Activated CD4-positive, CD25-positive, alpha-beta regulatory T cell treated with anti-CD3 and anti-CD28 coated beads, Interleukin-2, amount 50 U/mL, for 16 hours (primary cell): Measurements from ENCODE around the gene MORC1.

Source experiments
- DNase-seq: peaks from one replicate; pipeline ENCODE4 v3.0.0-alpha.2; 2020; ENCODE audit warnings: low read depth, low spot score

Gene MORC1

DNA sequence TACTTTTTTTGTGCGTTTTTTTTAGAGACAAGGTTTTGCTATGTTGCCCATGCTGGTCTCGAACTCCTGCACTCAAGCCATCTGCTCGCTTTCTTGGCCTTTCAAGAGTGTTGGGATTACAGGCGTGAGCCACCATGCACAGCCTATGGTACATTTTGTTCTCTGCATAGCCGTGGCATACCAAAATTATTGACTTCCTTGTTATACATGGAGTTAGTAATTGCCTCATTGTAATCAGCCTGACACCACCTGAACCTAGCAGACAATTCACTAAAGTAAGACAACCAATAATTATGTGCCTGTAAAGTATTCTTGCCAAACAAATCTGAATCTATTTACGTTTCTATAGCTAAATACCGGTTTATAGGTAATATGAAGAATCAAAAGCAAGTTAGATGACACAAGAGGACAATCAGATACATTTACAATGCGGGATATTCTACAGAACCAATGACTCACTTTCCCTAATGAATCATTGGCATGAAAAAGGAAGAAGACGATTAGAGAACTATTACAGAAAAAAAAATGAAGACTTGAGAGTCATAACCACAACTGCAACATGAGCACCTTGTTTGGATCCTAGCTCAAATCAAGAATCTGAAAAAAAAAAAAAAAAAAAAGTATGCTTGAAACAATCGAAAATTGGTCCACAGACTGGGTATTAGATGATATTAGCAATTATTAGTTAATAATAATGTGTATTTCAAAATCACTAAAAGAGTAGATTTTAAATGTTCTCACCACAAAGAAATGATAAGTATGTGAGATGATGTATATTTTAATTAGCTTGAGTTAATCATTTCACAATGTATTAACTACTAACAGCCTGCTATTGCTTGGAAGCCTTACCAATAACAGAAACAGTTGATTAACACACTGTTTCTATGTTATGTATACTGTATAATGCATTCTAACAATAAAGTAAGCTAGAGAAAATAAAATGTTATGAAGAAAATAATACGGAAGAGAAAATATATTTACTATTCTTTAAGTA lies 171.3 kb downstream of the MORC1 start:
- DNase-seq, result no peak

DNA sequence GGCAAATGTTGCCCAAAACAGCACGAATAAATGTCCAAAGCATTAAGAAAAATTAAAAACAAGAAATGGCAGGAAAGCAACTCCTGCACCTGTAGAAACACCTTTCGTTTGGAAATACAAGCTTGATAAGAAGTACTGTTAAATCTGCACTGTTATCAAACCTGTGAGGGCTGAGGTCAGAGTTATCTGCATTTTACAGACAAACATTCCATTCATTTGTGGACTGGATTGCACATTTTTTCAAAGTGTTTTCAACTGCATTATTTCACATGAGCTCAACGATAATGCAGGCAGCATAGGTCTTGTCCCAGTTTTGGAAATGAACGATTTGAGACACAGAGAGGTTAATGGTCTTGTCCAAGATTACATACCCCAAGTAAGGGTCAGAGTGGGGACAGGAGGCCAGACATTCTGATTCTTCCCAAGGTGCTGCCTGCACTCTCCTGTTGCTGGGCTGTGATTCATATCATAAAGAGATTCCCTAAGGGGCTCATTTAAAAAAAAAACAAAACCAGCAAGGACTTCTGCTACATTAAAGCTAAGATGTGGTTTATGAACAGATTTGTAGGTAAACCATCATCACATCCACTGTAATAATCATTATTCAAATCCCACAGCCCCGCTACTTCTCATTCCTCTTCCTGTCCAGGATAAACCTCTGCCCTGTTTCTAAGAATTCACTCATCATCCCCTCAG lies 177.2 kb downstream of the MORC1 start:
- DNase-seq, result no peak

DNA sequence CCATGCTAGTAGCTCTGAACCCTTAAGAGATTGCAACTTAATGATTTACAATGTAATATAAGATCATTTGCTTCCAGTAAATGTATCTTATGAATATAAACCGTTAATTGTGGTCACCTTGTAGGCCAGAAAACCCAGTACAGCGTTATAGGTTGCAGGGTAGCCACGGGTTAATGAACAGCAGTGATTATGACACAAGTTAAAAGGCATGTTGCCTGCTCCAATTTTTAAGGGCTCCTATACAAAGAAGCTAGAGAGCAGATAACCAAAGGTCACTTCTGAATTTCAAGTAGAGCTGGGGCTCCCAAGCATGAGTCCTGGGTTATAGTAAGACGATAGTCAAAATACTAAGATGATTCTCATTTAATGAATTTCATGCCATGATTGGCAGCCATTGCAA lies 177.8 kb downstream of the MORC1 start:
- DNase-seq, result no peak

DNA sequence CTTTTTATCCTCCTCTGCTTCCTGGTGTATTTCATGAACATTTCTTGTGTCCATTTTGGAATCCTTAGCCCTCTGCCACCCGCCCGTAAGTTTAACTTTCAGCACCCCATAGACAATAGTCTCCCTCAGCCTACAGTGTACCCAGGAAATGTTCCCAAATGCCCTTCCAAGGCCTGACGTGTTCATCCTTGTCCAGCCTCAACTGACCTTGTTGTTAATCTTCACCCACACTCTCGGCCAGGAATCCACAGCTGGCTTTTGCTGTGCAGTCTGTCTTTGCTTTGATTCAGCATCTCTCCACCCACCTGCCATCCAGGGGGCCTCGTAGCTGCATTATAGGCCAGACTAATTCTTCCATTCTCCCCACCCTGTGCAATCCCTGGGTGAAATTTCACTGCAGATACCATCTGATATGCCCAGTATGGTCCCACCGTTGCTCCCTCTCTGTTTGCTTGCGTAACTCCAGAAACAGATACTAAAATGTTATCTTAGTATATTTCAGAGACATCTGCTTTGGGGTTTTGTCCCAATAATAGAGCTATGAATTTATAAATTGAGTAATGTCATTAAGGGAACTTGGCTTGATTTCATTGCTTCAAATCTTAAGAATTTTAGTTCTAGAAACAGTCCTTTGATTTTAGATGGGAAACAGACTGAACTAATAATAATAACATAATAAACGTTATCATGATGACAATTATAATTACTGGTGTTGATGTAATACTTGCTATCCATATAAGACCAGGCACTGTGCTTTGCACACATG lies 180.8 kb downstream of the MORC1 start:
- no peak for DNase-seq

DNA sequence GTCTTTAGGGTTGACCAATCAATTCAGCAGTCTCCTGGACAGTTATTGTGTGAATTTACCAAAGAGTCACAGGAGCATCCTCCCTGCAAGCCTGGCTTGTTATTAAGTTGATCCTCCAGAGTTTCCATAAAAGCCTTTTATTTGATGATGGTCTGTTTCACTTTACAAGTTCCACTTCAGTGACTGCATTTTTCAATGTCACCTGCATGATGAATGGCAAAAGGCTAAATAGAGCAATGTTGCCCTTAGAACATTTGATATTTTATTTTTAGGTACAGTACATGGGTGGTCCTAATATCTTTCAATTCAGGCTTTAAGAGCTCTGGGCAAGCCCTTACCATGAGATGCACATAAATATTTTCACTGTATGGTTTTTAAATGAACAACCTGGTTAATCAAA lies 186.9 kb downstream of the MORC1 start:
- no peak for DNase-seq

DNA sequence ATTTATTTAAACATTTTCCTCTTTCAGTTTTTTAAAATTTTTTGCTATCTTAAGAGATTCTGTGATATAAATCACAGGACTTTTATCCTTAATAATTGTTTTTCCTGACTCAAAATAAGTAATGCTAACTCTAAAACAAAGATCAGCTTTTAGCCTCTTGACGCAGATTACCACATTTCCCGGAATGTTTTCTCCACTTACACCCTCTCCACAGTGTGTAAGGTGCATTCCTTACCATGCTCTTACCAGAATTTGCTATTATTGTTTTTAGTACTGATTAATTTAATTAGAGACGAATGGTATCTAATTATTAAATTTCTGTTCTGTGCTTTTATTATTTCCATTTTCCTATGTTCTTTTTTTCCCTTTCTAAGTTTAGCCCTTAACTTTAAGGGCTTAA lies 199.1 kb downstream of the MORC1 start:
- no peak for DNase-seq

DNA sequence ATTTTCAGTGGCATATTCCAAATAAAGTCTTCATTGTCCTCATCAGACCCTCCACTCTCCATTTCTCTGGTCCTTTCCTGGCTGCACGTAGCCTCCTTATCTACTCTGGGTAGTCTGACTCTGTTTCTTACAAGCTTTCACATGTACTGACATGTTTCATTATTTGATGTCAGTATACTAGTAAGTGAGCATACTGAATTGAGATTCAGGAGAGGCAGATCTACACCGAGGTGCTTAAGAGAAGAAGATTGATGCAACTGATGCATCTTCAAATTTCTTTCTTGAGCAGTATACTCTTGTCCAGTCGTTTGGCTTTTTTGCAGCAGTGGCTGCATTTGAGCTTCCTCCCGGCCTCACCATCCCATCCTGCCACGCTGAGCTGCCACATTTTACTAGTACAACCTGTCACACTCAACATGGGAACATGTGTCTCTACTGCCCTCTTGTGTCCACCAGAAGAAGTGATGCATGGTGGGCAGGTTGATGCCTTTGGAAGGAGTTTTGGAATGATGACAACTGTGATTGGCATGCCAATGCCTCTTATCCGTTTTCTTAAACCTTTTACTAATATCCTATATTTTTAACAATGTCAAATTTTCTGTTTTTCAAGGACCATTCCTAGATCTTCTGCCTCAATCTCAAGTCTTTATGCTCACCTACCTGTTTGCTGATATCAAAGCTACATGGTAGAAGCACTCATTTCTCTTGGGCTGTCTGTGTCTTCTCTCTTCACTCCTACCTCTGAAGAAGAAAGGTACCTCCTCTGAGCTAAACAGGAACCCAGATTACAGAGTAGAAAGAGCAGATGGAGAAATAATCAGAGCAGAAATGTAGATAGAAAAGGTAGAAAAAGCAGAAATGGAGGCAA lies 202.9 kb downstream of the MORC1 start:
- DNase-seq, result peak; percentile 37

DNA sequence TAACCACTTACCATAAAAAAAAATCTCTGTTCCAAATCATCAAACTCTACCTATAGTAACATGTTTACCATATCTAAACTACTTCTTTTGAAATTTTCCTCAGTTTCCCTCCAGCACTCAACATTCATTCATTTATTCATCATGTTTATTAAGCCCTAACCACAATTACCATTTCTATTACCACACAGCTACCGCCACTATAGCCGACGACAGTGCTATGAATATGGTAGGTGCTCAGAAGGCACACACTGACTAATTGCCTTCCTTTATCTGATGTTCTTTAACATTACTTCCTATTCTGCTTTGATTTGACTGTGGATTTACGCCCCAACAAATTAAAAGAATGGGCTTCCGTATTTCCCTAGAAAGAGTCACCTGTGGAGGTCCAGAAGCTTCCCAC lies 208.1 kb downstream of the MORC1 start:
- DNase-seq, result no peak
